Femur (tissue), 1 donor: ENCODE measurements around the gene ATP7A.

Source experiments
- DNase-seq: peaks from one replicate; pipeline ENCODE4 v3.0.0-alpha.2; 2017

The ATP7A gene

GRCh38 chrX:77945910-77946545, 35.5 kb downstream of the ATP7A start:
- DNase-seq, result no peak

- DNase-seq, result no peak
Measured at GRCh38 chrX:77946571-77946970, 36.1 kb downstream of the ATP7A start.

- no peak for DNase-seq
Measured at GRCh38 chrX:77949840-77950239, 39.3 kb downstream of the ATP7A start.

- no peak for DNase-seq
Measured at GRCh38 chrX:77952173-77952572, 41.7 kb downstream of the ATP7A start.

GRCh38 chrX:77953302-77953701, 42.8 kb downstream of the ATP7A start:
- no peak for DNase-seq

GRCh38 chrX:77953708-77954107, 43.2 kb downstream of the ATP7A start:
- DNase-seq, result no peak

GRCh38 chrX:77960567-77960966, 50.1 kb downstream of the ATP7A start:
- DNase-seq, result no peak

GRCh38 chrX:77961063-77961462, 50.6 kb downstream of the ATP7A start:
- DNase-seq, result no peak

GRCh38 chrX:77962068-77962902, 51.8 kb downstream of the ATP7A start:
- DNase-seq, result no peak

GRCh38 chrX:77966361-77966760, 55.9 kb downstream of the ATP7A start:
- DNase-seq, result no peak

GRCh38 chrX:77967631-77968030, 57.1 kb downstream of the ATP7A start:
- no peak for DNase-seq

GRCh38 chrX:77969538-77969937, 59.0 kb downstream of the ATP7A start, which contains the start of gene PGAM4:
Gene PGAM4, minus strand, starts transcription at chrX:77969638. Its CDS starts 0 bp downstream, at chrX:77969638.
- no peak for DNase-seq

GRCh38 chrX:77975755-77976154, 65.3 kb downstream of the ATP7A start:
- DNase-seq, result no peak

- DNase-seq, result no peak
Measured at GRCh38 chrX:77977095-77977494, 66.6 kb downstream of the ATP7A start.

- DNase-seq, result no peak
Measured at GRCh38 chrX:77977518-77977917, 67.0 kb downstream of the ATP7A start.

GRCh38 chrX:77979870-77980269, 69.4 kb downstream of the ATP7A start:
- no peak for DNase-seq

- DNase-seq, result no peak
Measured at GRCh38 chrX:78011846-78012245, 101.4 kb downstream of the ATP7A start.

GRCh38 chrX:78019586-78020483, 109.3 kb downstream of the ATP7A start:
- DNase-seq, result no peak

GRCh38 chrX:78024349-78025059, 114.0 kb downstream of the ATP7A start:
- DNase-seq, result no peak

GRCh38 chrX:78027798-78028197, 117.3 kb downstream of the ATP7A start:
- no peak for DNase-seq

GRCh38 chrX:78029663-78030062, 119.2 kb downstream of the ATP7A start:
- peak; percentile 36 for DNase-seq

- DNase-seq, result no peak
Measured at GRCh38 chrX:78035061-78035460, 124.6 kb downstream of the ATP7A start.

GRCh38 chrX:78037881-78038280, 127.4 kb downstream of the ATP7A start:
- DNase-seq, result no peak
